Spleen (tissue), 11 donors: ENCODE data around the gene RGS6. TPM values are rescaled to one million over a fixed set of nuclear protein-coding genes. Genes with fewer than 3 reads are reported as not detected.

Experiments
- DNase-seq: peaks from one replicate; pipeline ENCODE4 v3.0.0-alpha.2; 2020
- H3K27ac ChIP-seq, 8 donors: fragments of 200-600 bp; sonication (generic) in 7 of 8; 1 replicate in 4 of 8; 2 replicates in 4 of 8; pipeline versions ENCODE4 v1.5.0 to v1.8.0; 2016 to 2021; ENCODE audit warnings: inconsistent platforms in 4 of 8, mild to moderate bottlenecking in 4 of 8, moderate library complexity in 1 of 8
- H3K27me3 ChIP-seq, 7 donors: fragments of 200-600 bp; sonication (generic) in 6 of 7; replicated peaks in 1 of 7; 1 replicate in 4 of 7; 2 replicates in 3 of 7; pipeline versions ENCODE4 v1.5.0 to v1.8.0; 2016 to 2021; ENCODE audit warnings: inconsistent platforms in 3 of 7, mild to moderate bottlenecking in 1 of 7
- H3K36me3 ChIP-seq, 6 donors: fragments of 200-600 bp; sonication (generic) in 5 of 6; 1 replicate in 4 of 6; 2 replicates in 2 of 6; pipeline versions ENCODE4 v1.5.0 to v1.8.0; 2016 to 2021; ENCODE audit warnings: inconsistent platforms in 2 of 6
- H3K4me1 ChIP-seq, 6 donors: fragments of 200-600 bp; sonication (generic) in 5 of 6; 1 replicate in 3 of 6; 2 replicates in 3 of 6; pipeline versions ENCODE4 v1.5.0 to v1.8.0; 2016 to 2021; ENCODE audit warnings: inconsistent platforms in 3 of 6
- H3K4me3 ChIP-seq, 8 donors: fragments of 200-600 bp; sonication (generic) in 7 of 8; 1 replicate in 4 of 8; 2 replicates in 4 of 8; pipeline versions ENCODE4 v1.5.0 to v1.8.0; 2016 to 2021; ENCODE audit warnings: inconsistent platforms in 4 of 8, mild to moderate bottlenecking in 4 of 8, moderate library complexity in 2 of 8
- H3K9me3 ChIP-seq, 8 donors: fragments of 200-600 bp; sonication (generic) in 7 of 8; 1 replicate in 4 of 8; 2 replicates in 4 of 8; pipeline versions ENCODE4 v1.5.0 to v1.8.0; 2016 to 2021; ENCODE audit warnings: inconsistent platforms in 4 of 8
- CTCF ChIP-seq, 11 experiments: fragments of 200-600 bp in 7 of 11; fragments of 450-650 bp in 4 of 11; sonication (generic) in 4 of 11; IDR thresholded peaks in 8 of 11; conservative IDR thresholded peaks in 3 of 11; 1 replicate in 7 of 11; 2 replicates in 4 of 11; pipeline versions ENCODE4 v1.4.0 to v1.8.0; 2016 to 2021; ENCODE audit warnings: antibody characterized with exemption in 11 of 11, inconsistent platforms in 4 of 11, mild to moderate bottlenecking in 1 of 11
- POLR2A ChIP-seq, 3 donors: fragments of 450-650 bp; IDR thresholded peaks; one replicate each; pipeline ENCODE4 v1.5.1; 2017; ENCODE audit warnings: antibody characterized with exemption in 3 of 3, mild to moderate bottlenecking in 1 of 3
- POLR2AphosphoS5 ChIP-seq, 3 donors: sonication (generic); formaldehyde crosslinking; IDR thresholded peaks; one replicate each; pipeline ENCODE4 v1.5.1; 2017; ENCODE audit warnings: antibody characterized with exemption in 3 of 3
- WGBS, 5 donors: extraction: QIAGEN DNeasy Blood & Tissue Kit in 3 of 5; methylation state at CpG; one replicate each; pipeline versions ENCODE4 v1.1.5 to v1.1.7; 2013 to 2018; 5-methylcytosine and 5-hydroxymethylcytosine counted together
- intact Hi-C: fragments of 100-400 bp; cut with DNase I; formaldehyde crosslinking; loops from one replicate; pipeline ENCODE4 v1.15.0; 2023; ENCODE audit warnings: low total_unique reads
- polyA plus RNA-seq, 3 donors: library from polyadenylated mRNA; stranded (reverse); fragments of 200-250 nt; gene quantifications; one replicate each; pipeline ENCODE4 v1.2.1, GENCODE V29; 2013
- total RNA-seq, 7 donors: library from RNA; depleted of rRNA in 3 of 7; stranded (reverse); fragments of >200 nt in 3 of 7; fragmentation: NEBNext Ultra II Directional in 4 of 7; extraction: Animal tissue kit (Norgen Biotek cat#: 25700) in 4 of 7; gene quantifications; one replicate each; pipeline versions ENCODE4 v1.1.0 to v1.2.1, GENCODE V29; 2016 to 2021
- donor health status: healthy with polysubstance abuse.
- donor health status: DM: no; HTN: no; CAD: no; lungs with moderate emphysema.
- donor health status: DM: no; HTN: no; CAD: no.
- donor health status: Bipolar disorder and iron deficiency.
- donor health status: healthy.
- donor health status: DM: no; HTN: no; CAD: no.
- donor health status: DM: yes; HTN: yes; CAD: no.

Gene RGS6
- total and polyA plus RNA-seq, 10 donors, result 0.20 to 8.1 (median 2.3) TPM

DNA sequence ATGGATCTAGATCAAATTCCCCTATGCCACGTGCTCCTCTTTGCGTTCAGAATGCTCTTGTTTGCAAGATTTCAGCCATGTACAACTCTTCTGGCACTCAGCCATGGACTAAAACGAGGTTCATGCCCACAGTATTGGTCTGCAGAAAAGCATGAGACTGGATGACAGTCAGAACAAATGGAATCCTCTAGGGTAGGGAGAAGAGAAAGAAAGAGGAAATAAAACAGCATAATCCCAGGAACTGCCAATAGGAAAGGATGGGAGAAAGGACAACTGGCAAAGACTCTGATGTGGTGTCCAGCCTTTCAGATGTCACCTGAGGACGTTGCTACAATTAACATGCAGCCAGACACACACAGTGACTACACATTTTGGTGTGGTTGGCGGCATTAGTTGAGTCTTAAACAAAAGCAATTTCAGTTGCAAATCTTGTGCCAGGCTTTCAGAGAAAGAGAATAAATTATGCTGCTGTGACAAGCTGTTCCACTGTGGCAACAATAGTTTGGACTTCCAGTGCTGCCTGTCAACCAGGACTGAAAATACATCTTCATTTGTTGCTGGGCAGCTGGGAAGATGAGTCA lies 338.0 kb downstream of the RGS6 start:
- DNase-seq, result no peak
- no peak for TF ChIP-seq CTCF (IDR thresholded peaks at IDR 0.05 in 8 of 11, conservative IDR thresholded peaks at IDR 0.05 in 3 of 11)
- no peak for TF ChIP-seq POLR2A (IDR thresholded peaks at IDR 0.05)
- TF ChIP-seq POLR2AphosphoS5 (IDR thresholded peaks at IDR 0.05), result no peak
- H3K4me1 ChIP-seq, result no peaks in the 10 kb centered on the region
- peaks cover 0 to 5% (median 0%) of the 10 kb centered on the region in 8 donors for H3K9me3 ChIP-seq
- H3K4me3 ChIP-seq, result no peak overlapping the region
- H3K27me3 ChIP-seq, result peaks cover 0 to 12% (median 0%) of the 10 kb centered on the region in 7 donors
- H3K27ac ChIP-seq, result no peak overlapping the region
- 40 to 65% (median 59%) methylated on average over 5 of the region's 5 CpGs for WGBS, 5 donors
- intact Hi-C loops, result no loop called here
- no peaks in the 10 kb centered on the region for H3K36me3 ChIP-seq

GRCh38 chr14:72270749-72271148 lies 338.5 kb downstream of the RGS6 start:
- Histone ChIP-seq H3K27me3 (peaks cover 0 to 12% (median 0%) of the 10 kb centered on the region in 7 donors), H3K4me1 (no peaks in the 10 kb centered on the region), H3K36me3 (no peaks in the 10 kb centered on the region), H3K4me3 (no peak overlapping the region), H3K27ac (no peak overlapping the region), H3K9me3 (peaks cover 0 to 5% (median 0%) of the 10 kb centered on the region in 8 donors)
- TF ChIP-seq POLR2A (IDR thresholded peaks at IDR 0.05), result no peak
- TF ChIP-seq CTCF (IDR thresholded peaks at IDR 0.05 in 8 of 11, conservative IDR thresholded peaks at IDR 0.05 in 3 of 11), result no peak
- no peak for TF ChIP-seq POLR2AphosphoS5 (IDR thresholded peaks at IDR 0.05)
- no peak for DNase-seq
- intact Hi-C loops, result no loop called here
- WGBS, 5 donors, result 80 to 93% (median 84%) methylated on average over 3 of the region's 3 CpGs

DNA sequence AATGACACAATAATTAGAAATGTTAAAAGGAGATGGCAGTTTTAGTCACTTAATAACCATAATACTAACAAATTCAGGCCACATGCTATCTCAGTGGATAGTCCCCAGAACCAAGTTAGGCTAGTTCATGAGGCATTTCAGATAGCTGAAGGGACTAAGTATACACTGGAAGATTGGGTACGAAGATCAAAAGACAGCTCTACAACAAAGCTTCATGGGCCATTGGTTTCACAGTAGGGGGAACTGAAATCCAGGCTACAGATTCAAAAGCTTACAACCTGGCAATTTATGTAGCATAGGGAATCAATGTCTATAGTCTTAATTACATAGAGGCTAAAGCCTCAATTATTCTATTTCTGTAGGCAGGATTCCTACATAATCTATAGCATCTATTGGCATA lies 343.0 kb downstream of the RGS6 start:
- no peak for TF ChIP-seq CTCF (IDR thresholded peaks at IDR 0.05 in 8 of 11, conservative IDR thresholded peaks at IDR 0.05 in 3 of 11)
- TF ChIP-seq POLR2AphosphoS5 (IDR thresholded peaks at IDR 0.05), result no peak
- no peak for TF ChIP-seq POLR2A (IDR thresholded peaks at IDR 0.05)
- 45 to 82% (median 64%) methylated on average over 1 of the region's 1 CpG for WGBS, 5 donors
- intact Hi-C loops, result no loop called here

DNA sequence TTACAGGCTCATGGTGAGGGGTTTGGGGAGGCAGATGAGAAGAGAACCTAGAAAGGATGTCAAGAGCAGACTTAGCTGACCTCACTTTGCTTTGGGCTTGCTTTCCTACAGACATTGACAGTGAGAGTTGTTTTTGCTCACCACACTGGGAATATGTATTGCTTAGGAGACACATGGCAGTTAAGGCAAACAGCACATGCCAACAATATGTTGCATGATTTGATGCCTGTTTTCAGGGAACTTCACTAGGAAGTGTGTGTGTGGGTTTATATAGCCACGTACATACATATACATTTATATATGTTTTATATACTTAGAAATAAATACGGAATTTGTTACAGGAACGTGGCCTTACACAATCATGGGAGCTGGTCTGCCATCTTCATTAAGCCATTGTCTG lies 346.1 kb downstream of the RGS6 start:
- no peak for DNase-seq
- Histone ChIP-seq H3K4me1 (no peaks in the 10 kb centered on the region), H3K27ac (no peak overlapping the region), H3K9me3 (peaks cover 0 to 12% (median 7%) of the 10 kb centered on the region in 8 donors), H3K4me3 (no peak overlapping the region), H3K27me3 (peaks cover 0 to 4% (median 0%) of the 10 kb centered on the region in 7 donors), H3K36me3 (no peaks in the 10 kb centered on the region)
- no peak for TF ChIP-seq POLR2AphosphoS5 (IDR thresholded peaks at IDR 0.05)
- no peak for TF ChIP-seq POLR2A (IDR thresholded peaks at IDR 0.05)
- intact Hi-C loops, result no loop called here
- WGBS, 5 donors, result 90 to 95% (median 91%) methylated on average over 3 of the region's 3 CpGs

More for the DNA sequence above, 343.0 kb downstream of the RGS6 start:
- Histone ChIP-seq H3K36me3 (no peaks in the 10 kb centered on the region), H3K27ac (no peak overlapping the region), H3K27me3 (peaks cover 0 to 4% (median 0%) of the 10 kb centered on the region in 7 donors), H3K4me1 (no peaks in the 10 kb centered on the region), H3K4me3 (no peak overlapping the region), H3K9me3 (peaks cover 0 to 5% (median 0%) of the 10 kb centered on the region in 8 donors)
- no peak for DNase-seq
